Duodenal mucosa (tissue), 2 donors: ENCODE data around the gene CPLX1.

ENCODE experiments used
- H3K27ac ChIP-seq: one replicate; pipeline ENCODE4 v1.7.0; 2013; ENCODE audit warnings: low read depth, low read length
- H3K27me3 ChIP-seq, 2 donors: one replicate each; pipeline ENCODE4 v1.7.0; 2013; ENCODE audit warnings: low read length in 2 of 2, control low read depth in 1 of 2; ENCODE audit not compliant: insufficient read depth in 2 of 2, control insufficient read depth in 1 of 2
- H3K36me3 ChIP-seq, 2 donors: one replicate each; pipeline ENCODE4 v1.7.0; 2013; ENCODE audit warnings: low read length in 2 of 2, control low read depth in 1 of 2; ENCODE audit not compliant: insufficient read depth in 2 of 2, control insufficient read depth in 1 of 2
- H3K4me1 ChIP-seq, 2 donors: one replicate each; pipeline ENCODE4 v1.7.0; 2013; ENCODE audit warnings: low read length in 2 of 2, control low read depth in 1 of 2; ENCODE audit not compliant: insufficient read depth in 2 of 2, control insufficient read depth in 1 of 2
- H3K4me3 ChIP-seq, 2 donors: one replicate each; pipeline ENCODE4 v1.7.0; 2013; ENCODE audit warnings: low read length in 2 of 2, low read depth in 1 of 2
- H3K9ac ChIP-seq, 2 donors: one replicate each; pipeline ENCODE4 v1.7.0; 2013; ENCODE audit warnings: low read length in 2 of 2, low read depth in 1 of 2
- H3K9me3 ChIP-seq, 2 donors: one replicate each; pipeline ENCODE4 v1.7.0; 2013; ENCODE audit warnings: low read length in 2 of 2, control low read depth in 1 of 2; ENCODE audit not compliant: control insufficient read depth in 1 of 2

CPLX1 gene

GRCh38 chr4:748461-748860 lies 77.5 kb downstream of the CPLX1 start:
- H3K36me3 ChIP-seq: peaks cover 27 to 34% of the 10 kb centered on the region in 2 donors
- H3K4me1 ChIP-seq: no peaks in the 10 kb centered on the region
- H3K27ac ChIP-seq: no peak overlapping the region
- no peak overlapping the region for H3K4me3 ChIP-seq
- no peaks in the 10 kb centered on the region for H3K27me3 ChIP-seq
- no peak overlapping the region for H3K9ac ChIP-seq
- H3K9me3 ChIP-seq: no peaks in the 10 kb centered on the region

DNA sequence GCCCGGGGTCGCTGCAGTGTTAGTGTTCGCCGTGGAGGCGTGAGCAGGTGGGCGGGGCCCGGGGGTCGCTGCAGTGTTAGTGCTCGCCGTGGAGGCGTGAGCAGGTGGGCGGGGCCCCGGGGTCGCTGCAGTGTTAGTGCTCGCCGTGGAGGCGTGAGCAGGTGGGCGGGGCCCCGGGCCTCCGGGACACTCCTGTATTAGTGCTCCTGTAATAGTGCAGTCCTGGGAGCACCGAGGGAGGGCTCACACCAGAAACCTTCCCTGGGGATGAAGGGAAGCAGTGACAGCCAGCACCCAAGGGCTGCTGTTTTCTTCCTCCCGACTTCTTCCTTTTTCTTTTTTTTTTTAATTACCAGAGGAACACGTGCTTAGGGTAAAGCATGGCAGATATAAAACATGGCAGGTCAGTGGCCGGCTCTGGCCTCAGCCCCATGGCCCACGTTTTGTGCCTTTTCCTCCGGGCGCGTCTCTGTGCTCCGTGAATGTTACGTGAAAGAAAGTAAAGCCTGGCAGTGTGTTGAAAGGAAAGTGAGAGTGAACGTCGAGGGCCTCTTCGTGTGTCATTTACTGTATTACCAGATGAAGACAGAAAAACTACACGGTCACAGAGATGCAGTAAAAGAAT lies 78.3 kb downstream of the CPLX1 start:
- Histone ChIP-seq H3K27me3 (no peaks in the 10 kb centered on the region), H3K4me3 (no peak overlapping the region), H3K9ac (no peak overlapping the region), H3K9me3 (no peaks in the 10 kb centered on the region), H3K27ac (no peak overlapping the region), H3K36me3 (peaks cover 25 to 31% of the 10 kb centered on the region in 2 donors), H3K4me1 (no peaks in the 10 kb centered on the region)

DNA sequence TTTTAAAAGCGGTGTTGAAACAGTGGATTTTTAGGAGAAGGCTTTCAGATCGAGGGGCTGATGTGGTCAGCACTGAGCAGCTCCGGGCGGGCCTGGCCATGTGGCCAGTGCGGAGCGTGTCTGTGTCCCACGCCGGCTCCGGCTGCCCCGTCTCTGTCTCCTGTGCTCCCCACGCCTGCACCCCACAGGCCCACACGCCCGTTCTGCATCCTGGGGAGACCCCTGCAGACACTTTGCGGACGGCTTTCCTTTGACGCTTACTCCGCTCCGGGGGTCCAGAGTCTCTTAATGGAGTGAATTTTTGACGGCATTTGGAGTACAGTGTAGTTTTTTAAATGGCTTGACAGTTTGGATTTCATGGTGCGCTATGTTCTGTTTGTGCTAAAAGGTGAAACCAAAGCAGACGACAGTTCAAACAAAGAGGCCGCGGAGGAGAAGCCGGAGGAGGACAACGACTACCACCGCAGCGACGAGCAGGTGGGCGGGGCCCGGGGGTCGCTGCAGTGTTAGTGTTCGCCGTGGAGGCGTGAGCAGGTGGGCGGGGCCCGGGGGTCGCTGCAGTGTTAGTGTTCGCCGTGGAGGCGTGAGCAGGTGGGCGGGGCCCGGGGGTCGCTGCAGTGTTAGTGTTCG lies 81.6 kb downstream of the CPLX1 start:
- Histone ChIP-seq H3K4me3 (no peak overlapping the region), H3K9ac (no peak overlapping the region), H3K4me1 (peaks cover 5 to 8% of the 10 kb centered on the region in 2 donors), H3K36me3 (peaks cover 8 to 26% of the 10 kb centered on the region in 2 donors), H3K27me3 (no peaks in the 10 kb centered on the region), H3K27ac (no peak overlapping the region), H3K9me3 (no peaks in the 10 kb centered on the region)

DNA sequence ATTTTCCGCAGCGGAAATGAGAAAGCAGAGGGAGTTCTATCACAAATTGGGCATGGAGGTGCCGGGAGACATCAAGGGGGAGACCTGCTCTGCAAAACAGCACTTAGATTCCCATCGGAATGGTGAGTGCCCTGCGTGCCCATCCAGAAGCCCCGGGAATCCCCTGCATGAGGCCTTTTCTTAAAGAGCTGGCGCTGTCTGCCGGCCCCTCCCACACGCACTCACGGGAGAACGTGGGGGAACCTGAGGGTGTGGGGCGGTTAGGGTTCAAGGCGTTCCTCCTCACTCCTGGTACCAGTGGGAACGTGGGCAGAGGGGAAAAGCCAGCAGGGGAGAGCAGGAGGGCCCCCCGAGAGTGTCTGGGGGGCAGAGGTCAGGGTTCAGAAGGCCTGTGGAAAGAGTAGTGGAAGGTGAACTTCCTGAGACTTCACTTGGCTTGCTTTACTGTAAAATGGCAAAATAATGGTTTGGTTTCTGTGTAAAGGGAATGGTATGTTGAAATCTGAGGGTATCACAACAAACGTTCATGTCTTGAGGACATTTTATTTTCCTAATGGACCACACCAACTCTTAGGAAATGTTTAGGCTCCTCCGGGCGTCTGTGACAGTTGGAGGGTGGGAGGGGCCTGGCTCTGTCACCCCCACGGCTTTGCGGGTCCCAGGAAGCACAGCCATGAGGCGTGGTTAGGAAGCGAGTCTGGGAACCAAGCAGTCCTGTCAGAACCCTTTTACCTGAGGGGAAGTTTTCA lies 82.3 kb downstream of the CPLX1 start:
- peaks cover 7 to 27% of the 10 kb centered on the region in 2 donors for H3K36me3 ChIP-seq
- no peak overlapping the region for H3K27ac ChIP-seq

GRCh38 chr4:742742-743311 lies 83.1 kb downstream of the CPLX1 start:
- Histone ChIP-seq H3K27me3 (no peaks in the 10 kb centered on the region), H3K36me3 (peaks cover 4 to 25% of the 10 kb centered on the region in 2 donors), H3K4me1 (peaks cover 7 to 10% of the 10 kb centered on the region in 2 donors), H3K9ac (no peak overlapping the region), H3K9me3 (no peaks in the 10 kb centered on the region), H3K4me3 (no peak overlapping the region), H3K27ac (no peak overlapping the region)

More for the DNA sequence above, 82.3 kb downstream of the CPLX1 start:
- no peak overlapping the region for H3K9ac ChIP-seq
- H3K4me3 ChIP-seq: no peak overlapping the region
- no peaks in the 10 kb centered on the region for H3K27me3 ChIP-seq
- H3K4me1 ChIP-seq: peaks cover 7 to 10% of the 10 kb centered on the region in 2 donors
- H3K9me3 ChIP-seq: no peaks in the 10 kb centered on the region

DNA sequence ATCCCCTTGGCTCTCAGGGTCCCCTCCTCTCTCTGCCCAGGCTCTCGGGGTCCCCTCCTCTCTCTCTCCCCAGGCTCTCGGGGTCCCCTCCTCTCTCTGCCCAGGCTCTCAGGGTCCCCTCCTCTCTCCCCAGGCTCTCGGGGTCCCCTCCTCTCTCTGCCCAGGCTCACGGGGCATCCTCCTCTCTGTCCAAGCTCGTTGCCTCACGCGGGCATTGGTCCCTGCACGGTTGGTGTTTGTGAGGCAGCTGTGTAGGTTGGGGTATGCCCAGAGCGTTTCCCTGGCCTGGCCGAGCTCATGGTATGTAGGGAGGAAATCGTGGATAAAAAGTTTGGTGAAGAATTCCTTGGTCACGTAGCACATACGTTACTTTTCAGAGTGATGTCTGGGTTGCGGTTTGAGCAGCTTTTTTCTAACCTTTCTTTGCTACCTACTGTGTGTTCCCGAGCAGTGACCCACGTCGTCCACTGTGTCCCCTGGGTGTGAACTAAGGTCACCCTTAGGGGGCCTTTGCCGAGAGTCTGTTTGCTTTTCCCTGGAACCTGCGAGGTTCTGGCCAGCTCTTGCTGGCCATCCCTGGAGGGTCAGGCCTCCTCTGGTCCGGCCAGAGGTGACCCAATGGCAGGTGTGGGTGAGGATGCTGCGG lies 83.7 kb downstream of the CPLX1 start:
- Histone ChIP-seq H3K9ac (no peak overlapping the region), H3K4me1 (peaks cover 7 to 10% of the 10 kb centered on the region in 2 donors), H3K9me3 (no peaks in the 10 kb centered on the region), H3K27me3 (no peaks in the 10 kb centered on the region), H3K4me3 (no peak overlapping the region), H3K27ac (no peak overlapping the region), H3K36me3 (peaks cover 8 to 30% of the 10 kb centered on the region in 2 donors)

GRCh38 chr4:740656-741282 lies 85.2 kb downstream of the CPLX1 start:
- no peak overlapping the region for H3K27ac ChIP-seq

GRCh38 chr4:740011-740410 lies 85.9 kb downstream of the CPLX1 start:
- H3K27me3 ChIP-seq: no peaks in the 10 kb centered on the region
- H3K9ac ChIP-seq: no peak overlapping the region
- H3K4me1 ChIP-seq: peaks cover 7 to 10% of the 10 kb centered on the region in 2 donors
- H3K4me3 ChIP-seq: no peak overlapping the region
- H3K9me3 ChIP-seq: no peaks in the 10 kb centered on the region
- no peak overlapping the region for H3K27ac ChIP-seq
- peaks cover 8 to 39% of the 10 kb centered on the region in 2 donors for H3K36me3 ChIP-seq

More at GRCh38 chr4:740656-741282, 85.2 kb downstream of the CPLX1 start:
- Histone ChIP-seq H3K9me3 (no peaks in the 10 kb centered on the region), H3K27me3 (no peaks in the 10 kb centered on the region), H3K4me3 (no peak overlapping the region), H3K9ac (no peak overlapping the region), H3K4me1 (peaks cover 7 to 10% of the 10 kb centered on the region in 2 donors), H3K36me3 (peaks cover 8 to 31% of the 10 kb centered on the region in 2 donors)

- Histone ChIP-seq H3K9me3 (no peaks in the 10 kb centered on the region), H3K9ac (peak overlapping the region in 1 of 2 donors; percentile 5), H3K4me1 (peaks cover 7 to 10% of the 10 kb centered on the region in 2 donors), H3K27ac (no peak overlapping the region), H3K27me3 (no peaks in the 10 kb centered on the region), H3K36me3 (peaks cover 13 to 43% of the 10 kb centered on the region in 2 donors), H3K4me3 (no peak overlapping the region)
These were observed 86.4 kb downstream of the CPLX1 start for GRCh38 chr4:739569-739968.
